Activated CD8-positive, alpha-beta memory T cell treated with anti-CD3 and anti-CD28 coated beads, Interleukin-2, amount 50 U/mL, for 1 hour (primary cell): Measurements from ENCODE around the gene HSPA1A.
A peak's percentile ranks its signal among the peaks of the same experiment; 100 is the strongest.
"Not testable (repeated sequence)": the region's sequence is repeated elsewhere in the genome, so short reads cannot be mapped to it uniquely, and the experiment has no call there.

ENCODE experiments used
- DNase-seq: peaks from one replicate; pipeline ENCODE4 v3.0.0-alpha.2; 2020; ENCODE audit errors: extremely low read depth

HSPA1A gene

GRCh38 chr6:31781244-31782125 is 33.9 kb upstream of the HSPA1A start:
- DNase-seq: no peak

- no peak for DNase-seq
Observed at GRCh38 chr6:31782126-31782855, 33.1 kb upstream of the HSPA1A start.

- DNase-seq: no peak
Observed at GRCh38 chr6:31784098-31784925, 31.0 kb upstream of the HSPA1A start.

- DNase-seq: no peak
Observed at GRCh38 chr6:31785475-31785874, 29.9 kb upstream of the HSPA1A start.

GRCh38 chr6:31791324-31792089 is 23.8 kb upstream of the HSPA1A start:
- DNase-seq: no peak

- DNase-seq: no peak
Observed at GRCh38 chr6:31792090-31792374, 23.3 kb upstream of the HSPA1A start.

GRCh38 chr6:31792761-31793171 is 22.6 kb upstream of the HSPA1A start:
- no peak for DNase-seq

- DNase-seq: not testable (repeated sequence)
Observed at GRCh38 chr6:31793927-31794245, 21.5 kb upstream of the HSPA1A start.

- DNase-seq: no peak
Observed at GRCh38 chr6:31794294-31794865, 21.0 kb upstream of the HSPA1A start.

GRCh38 chr6:31794866-31795615 is 20.3 kb upstream of the HSPA1A start:
- DNase-seq: no peak

- DNase-seq: peak; percentile 46
Observed at GRCh38 chr6:31795616-31796298, 19.6 kb upstream of the HSPA1A start, which contains the start of gene VARS1. TSS of gene VARS1 (minus strand) at chr6:31795752. CDS start at chr6:31795217, 535 bp downstream.

GRCh38 chr6:31796993-31797385 is 18.4 kb upstream of the HSPA1A start:
- no peak for DNase-seq

- DNase-seq: no peak
Observed at GRCh38 chr6:31797588-31797987, 17.8 kb upstream of the HSPA1A start.

- DNase-seq: no peak
Observed at GRCh38 chr6:31799781-31800180, 15.6 kb upstream of the HSPA1A start.

GRCh38 chr6:31801031-31801927 is 14.1 kb upstream of the HSPA1A start:
- DNase-seq: not testable (repeated sequence)

- no peak for DNase-seq
Observed at GRCh38 chr6:31805939-31806469, 9.3 kb upstream of the HSPA1A start.

GRCh38 chr6:31806470-31807272 is 8.7 kb upstream of the HSPA1A start, which contains the start of gene LSM2:
TSS of gene LSM2 (minus strand) at chr6:31806966. CDS start at chr6:31806757, 209 bp downstream.
- peak; percentile 94 for DNase-seq

- DNase-seq: not testable (repeated sequence)
Observed at GRCh38 chr6:31808599-31808998, 6.7 kb upstream of the HSPA1A start.
